NCI-H187 treated with DMSO at 0.1 percent for 48 hours (cell line): Measurements from ENCODE around the gene GALNT11.
"Not testable (repeated sequence)": the region's sequence is repeated elsewhere in the genome, so short reads cannot be mapped to it uniquely, and the experiment has no call there.

ENCODE experiments used
- DNase-seq: peaks from one replicate; lab custom pipeline; 2025; lab: John Stamatoyannopoulos, UW

GALNT11 gene

GRCh38 chr7:152027491-152028365 is 2.3 kb downstream of the GALNT11 start:
- DNase-seq, result not testable (repeated sequence)

- DNase-seq, result not testable (repeated sequence)
Observed at GRCh38 chr7:152030059-152030458, 4.6 kb downstream of the GALNT11 start.

DNA sequence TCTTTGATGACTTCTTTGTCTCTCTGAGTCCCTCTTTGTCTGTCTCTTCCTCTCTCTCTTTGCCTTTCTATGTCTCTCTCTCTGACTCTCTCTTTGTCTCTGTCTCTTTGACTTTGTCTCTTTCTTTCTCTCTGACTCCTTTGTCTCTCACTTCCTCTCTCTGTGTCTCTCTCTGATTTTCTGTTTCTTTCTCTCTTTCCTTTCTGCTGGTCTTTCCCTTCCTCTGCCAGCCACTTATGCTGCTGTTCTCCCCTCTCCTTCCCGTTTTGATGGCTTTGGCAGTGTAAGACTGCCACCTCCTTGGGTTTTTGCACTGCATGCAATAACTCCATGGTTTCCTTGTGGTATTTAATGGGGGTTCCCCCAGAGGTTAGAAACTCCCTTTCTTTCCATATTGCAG is 5.2 kb downstream of the GALNT11 start:
- DNase-seq, result not testable (repeated sequence)

- no peak for DNase-seq
Observed at GRCh38 chr7:152035817-152036216, 10.3 kb downstream of the GALNT11 start.

DNA sequence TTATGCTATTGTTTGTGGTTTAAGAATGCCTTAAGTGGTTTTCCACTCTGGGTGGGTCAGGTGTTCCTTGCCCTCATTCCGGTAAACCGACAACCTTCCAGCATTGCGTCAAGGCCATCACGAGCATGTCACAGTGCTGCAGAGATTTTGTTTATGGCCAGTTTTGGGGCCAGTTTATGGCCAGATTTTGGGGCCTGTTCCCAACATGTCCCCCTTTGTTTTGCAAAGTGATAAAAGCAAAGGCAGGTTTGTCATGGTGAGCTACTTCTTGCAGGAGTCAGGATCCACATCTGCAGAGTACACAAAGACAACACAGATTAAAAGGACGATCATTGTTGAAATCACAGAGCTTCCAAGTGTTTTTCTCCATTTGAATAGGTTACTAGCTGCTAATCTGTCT is 12.9 kb downstream of the GALNT11 start:
- not testable (repeated sequence) for DNase-seq

- DNase-seq, result not testable (repeated sequence)
Observed at GRCh38 chr7:152043086-152043485, 17.6 kb downstream of the GALNT11 start.

GRCh38 chr7:152044909-152045308 is 19.4 kb downstream of the GALNT11 start:
- not testable (repeated sequence) for DNase-seq

DNA sequence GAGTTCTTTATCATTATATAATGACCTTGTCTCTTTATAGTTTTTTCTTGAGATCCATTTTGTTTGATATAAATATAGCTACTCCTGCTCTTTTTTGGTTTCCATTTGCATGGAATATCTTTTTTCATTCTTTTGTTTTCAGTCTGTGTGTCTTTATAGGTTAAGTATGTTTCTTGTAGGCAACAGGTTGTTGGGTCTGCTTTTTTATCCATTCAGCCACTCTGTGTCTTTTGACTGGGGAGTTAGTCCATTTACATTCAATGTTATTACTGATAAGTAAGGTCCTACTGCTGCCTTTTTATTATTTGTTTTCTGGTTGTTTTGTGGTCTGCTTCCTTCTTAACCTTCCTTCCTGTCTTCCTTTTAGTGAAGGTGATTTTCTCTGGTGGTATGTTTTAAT is 21.1 kb downstream of the GALNT11 start:
- DNase-seq, result no peak

DNA sequence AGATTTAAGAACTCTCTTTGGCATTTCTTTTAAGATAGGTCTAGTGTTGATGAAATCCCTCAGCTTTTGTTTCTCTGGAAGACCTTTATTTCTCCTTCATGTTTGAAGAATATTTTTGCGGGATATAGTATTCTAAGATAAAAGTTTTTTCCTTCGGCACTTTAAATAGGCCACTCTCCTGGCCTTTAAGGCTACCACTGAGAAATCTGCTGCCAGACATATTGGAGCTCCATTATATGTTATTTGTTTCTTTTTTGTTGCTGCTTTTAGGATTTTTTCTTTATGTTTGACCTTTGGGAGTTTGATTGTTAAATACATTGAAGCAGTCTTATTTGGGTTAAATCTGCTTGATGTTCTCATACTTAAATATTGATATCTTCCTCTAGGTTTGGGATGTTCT is 22.6 kb downstream of the GALNT11 start:
- no peak for DNase-seq

GRCh38 chr7:152050547-152050971 is 25.1 kb downstream of the GALNT11 start:
- no peak for DNase-seq

- no peak for DNase-seq
Observed at GRCh38 chr7:152051968-152052367, 26.5 kb downstream of the GALNT11 start.

- DNase-seq, result no peak
Observed at GRCh38 chr7:152052771-152053170, 27.3 kb downstream of the GALNT11 start.

- DNase-seq, result no peak
Observed at GRCh38 chr7:152054367-152055230, 29.1 kb downstream of the GALNT11 start.

DNA sequence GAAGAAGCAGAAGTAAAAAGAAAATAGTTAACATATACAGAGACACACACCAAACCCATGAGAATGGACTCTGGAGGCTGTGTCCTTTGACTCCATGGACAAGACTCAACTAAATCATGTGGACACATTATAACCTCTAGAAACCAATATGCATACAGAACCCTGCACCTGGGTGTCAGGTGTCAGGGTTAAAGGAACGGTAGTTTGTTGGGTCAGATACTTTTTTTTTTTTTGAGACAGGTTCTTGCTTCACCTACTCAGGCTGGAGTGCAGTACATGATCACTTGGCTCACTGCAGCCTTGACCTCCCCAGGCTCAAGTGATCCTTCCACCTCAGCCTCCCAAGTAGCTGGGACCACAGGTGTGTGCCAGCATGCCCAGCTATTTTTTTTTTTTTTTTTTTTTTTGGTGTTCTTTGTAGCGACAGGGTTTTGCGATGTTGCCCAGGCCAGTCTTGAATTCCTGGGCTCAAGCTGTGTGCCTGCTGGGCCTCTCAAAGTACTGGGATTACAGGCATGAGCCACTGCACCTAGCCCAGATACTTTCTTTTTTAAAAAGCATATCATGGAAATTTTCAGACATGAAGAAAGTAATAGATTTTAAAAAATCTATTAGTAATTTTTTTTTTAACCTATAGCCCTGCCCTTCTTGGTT is 31.3 kb downstream of the GALNT11 start:
- no peak for DNase-seq

DNA sequence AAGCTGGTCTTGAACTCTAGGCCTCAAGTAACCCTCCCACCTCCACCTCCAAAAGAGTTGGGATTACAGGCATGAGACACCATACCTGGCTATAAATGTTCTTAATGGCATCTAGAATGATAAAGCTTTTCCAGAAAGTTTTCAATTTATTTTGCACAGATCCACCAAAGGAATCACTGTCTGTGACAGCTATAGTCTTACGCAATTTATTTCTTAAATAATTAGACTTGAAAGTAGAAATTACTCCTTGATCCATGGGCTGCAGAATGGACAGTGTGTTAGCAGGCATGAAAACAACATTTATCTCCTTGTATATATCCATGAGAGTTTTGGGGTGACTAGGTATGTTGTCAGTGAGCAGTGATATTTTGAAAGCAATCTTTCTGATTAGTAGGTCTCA is 33.8 kb downstream of the GALNT11 start:
- no peak for DNase-seq

GRCh38 chr7:152061086-152061485 is 35.6 kb downstream of the GALNT11 start:
- not testable (repeated sequence) for DNase-seq

DNA sequence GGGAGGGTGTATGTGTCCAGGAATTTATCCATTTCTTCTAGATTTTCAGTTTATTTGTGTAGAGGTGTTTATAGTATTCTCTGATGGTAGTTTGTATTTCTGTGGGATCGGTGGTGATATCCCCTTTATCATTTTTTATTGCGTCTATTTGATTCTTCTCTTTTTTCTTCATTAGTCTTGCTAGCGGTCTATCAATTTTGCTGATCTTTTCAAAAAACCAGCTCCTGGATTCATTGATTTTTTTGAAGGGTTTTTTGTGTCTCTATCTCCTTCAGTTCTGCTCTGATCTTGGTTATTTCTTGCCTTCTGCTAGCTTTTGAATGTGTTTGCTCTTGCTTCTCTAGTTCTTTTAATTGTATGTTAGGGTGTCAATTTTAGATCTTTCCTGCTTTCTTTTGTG is 37.7 kb downstream of the GALNT11 start:
- DNase-seq, result not testable (repeated sequence)

- DNase-seq, result not testable (repeated sequence)
Observed at GRCh38 chr7:152063821-152064220, 38.3 kb downstream of the GALNT11 start.

DNA sequence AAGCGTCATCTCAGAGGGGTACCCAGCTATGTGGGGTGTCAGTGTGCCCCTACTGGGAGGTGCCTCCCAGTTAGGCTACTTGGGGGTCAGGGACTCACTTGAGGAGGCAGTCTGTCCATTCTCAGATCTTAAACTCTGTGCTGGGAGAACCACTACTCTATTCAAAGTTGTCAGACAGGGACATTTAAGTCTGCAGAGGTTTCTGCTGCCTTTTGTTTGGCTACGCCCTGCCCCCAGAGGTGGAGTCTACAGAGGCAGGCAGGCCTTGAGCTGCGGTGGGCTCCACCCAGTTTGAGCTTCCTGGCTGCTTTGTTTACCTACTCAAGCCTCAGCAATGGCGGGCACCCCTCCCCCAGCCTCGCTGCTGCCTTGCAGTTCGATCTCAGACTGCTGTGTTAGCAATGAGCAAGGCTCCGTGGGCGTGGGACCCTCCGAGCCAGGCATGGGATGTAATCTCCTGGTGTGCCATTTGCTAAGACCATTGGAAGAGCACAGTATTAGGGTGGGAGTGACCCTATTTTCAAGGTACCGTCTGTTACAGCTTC is 40.4 kb downstream of the GALNT11 start:
- DNase-seq, result not testable (repeated sequence)

- DNase-seq, result no peak
Observed at GRCh38 chr7:152072421-152072820, 46.9 kb downstream of the GALNT11 start.

DNA sequence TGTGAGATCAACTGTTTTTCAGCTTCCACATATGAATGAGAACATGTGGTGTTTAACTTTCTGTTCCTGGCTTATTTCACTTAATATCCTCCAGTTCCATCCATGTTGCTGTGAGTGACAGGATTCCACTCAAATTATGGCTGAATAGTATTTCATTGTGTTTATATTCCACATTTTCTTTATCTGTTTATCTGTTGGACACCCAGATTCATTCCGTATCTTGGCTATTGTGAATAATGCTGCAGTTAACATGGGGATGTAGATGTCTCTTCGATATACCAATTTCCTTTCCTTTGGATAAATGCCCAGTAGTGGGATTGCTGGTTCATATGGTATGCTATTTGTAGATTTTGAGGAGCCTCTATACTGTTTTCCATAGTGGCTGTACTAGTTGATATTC is 47.9 kb downstream of the GALNT11 start:
- no peak for DNase-seq

- DNase-seq, result no peak
Observed at GRCh38 chr7:152074673-152075072, 49.2 kb downstream of the GALNT11 start.
